Inflammatory macrophage (primary cell): ENCODE results near the gene RBM10.

ENCODE experiments used
- DNase-seq, 2 donors: peaks; one replicate each; pipeline ENCODE4 v3.0.0-alpha.2; 2020 to 2022

RBM10 gene

DNA sequence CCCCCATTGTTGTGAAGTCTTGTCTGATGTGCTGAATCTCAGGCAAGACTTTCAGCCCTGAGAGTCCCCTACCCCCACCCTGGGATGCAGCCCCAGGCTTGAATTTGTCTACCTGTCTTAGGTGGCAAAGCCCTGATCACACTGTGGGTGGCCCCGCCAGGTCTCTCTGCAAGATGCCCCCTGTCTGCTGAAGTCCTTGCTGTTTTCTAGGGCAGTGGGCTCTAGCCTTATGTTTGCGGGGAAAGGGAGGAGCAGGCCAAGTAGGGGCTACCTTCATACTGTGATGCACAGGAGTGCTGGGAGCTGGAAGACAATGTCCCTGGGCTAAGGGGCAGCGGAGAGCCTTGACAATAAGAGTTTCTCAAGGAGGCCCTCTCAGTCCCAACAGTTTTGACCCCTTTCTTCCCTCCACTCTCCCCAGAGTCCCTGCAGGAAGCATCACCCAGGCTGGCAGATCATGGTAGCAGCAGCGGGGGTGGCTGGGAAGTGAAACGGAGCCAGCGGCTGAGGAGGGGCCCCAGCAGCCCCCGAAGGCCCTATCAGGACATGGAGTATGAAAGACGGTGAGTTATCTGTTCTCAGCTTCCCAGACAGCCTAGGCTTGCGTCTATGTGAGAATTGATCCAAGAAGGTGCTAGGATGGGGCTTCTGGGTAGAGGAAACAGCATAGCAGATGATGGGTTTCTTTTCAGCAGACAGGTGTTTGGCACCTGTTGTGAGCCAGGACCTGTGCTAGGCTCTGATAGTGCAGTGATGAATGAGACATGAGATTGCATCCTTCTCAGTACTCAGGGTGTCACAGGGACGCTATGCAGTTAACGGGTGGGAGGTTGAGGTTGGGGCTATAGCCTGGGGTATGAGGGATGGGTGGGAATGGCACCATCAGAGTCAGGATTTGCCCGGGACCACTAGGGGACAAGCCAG lies 2.2 kb downstream of the RBM10 start:
- no peak for DNase-seq

DNA sequence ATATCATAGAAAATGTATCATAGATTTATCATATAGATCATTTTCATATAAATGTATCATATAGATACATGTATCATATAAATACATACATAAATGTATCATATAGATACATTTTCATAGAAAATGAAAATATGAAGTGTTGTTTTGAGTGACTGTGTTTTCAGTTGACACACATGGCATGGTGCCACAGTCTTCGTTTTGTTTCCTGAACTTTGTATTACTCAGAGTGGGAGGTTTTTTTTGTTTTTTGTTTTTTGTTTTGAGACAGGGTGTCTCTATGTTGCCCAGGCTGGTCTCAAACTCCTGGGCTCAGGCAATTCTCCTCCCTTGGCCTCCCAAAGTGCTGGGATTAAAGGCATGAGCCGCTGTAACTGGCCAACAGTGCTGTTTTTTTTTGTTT lies 3.9 kb downstream of the RBM10 start:
- DNase-seq, result no peak

DNA sequence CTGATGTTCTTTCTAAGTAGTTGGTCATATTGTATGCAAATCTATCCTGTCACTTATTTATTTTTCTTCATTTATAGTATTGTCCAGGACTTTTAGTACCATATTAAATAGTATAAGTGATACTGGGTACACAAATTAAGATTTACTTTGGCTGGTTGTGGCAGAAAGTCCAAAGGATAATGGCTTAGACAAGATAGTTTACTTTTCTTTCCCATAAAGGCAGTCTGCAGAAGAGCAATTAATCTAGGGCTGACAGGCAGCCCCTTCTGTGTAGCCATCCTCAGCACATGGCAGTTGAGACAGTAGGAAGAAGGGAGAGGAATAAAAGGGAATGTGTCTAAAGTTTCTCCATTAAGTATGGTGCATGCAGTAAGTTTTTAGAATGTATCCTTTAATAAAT lies 6.4 kb downstream of the RBM10 start:
- DNase-seq, result no peak

DNA sequence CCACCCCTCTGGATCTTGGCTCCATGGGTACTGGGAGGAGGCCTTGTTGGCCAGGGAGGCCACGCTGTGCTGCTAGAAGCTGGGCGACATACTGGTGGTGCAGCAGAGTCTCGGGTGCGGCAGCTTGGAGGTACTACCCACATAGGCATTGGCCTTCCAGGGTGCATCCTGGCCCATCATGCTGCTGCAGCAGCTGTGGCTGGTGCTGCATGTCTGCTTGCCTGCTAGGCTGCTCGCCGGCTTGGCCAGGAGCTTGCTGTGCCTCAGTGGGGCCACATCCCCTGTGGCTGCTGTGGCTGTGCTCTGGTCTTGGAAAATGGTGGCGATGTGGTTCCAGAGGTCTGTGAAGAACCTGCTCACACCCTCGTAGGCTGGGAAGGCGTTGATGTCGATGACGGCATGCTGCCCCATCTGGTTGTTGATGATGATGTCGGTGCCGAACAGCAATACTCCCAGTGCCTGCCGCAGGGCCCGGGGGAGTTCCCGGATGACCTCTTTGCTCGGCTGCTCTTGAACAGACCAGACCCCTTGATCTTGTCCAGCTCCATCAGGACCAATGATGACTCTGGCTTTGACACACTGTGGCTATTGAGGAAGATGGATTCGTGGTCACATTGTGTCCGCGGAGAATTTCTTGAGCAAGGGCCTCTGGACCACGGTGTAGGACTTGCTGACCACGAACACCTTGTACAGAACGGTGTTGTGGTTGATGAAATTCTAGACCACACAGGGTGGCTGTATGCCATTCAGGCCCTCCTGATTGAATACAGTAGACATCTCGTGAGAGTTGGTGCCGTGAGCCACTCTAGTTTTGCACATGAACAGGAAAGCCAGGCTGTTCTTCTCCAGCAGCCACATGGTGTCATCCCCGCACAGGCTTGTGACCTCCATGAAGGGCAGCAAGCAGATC lies 11.8 kb downstream of the RBM10 start:
- no peak for DNase-seq

DNA sequence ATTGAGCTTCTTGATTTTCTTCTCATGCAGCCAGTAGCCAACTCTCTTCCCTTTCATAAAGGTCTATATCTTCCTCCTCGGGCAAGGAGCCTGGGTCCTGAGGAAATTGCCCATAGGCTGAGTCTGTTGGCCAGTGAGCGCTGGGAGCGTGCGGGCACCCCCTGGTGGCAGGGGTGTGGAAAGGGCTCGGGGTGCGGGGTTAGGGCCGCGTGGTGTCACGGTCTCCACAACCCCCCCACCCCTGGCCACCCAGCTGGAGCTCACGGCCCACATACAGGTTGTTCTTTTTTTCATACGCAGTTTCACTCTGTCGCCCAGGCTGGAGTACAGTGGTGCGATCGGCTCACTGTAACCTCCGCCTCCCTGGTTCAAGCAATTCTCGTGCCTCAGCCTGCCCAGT lies 13.1 kb downstream of the RBM10 start:
- no peak for DNase-seq

DNA sequence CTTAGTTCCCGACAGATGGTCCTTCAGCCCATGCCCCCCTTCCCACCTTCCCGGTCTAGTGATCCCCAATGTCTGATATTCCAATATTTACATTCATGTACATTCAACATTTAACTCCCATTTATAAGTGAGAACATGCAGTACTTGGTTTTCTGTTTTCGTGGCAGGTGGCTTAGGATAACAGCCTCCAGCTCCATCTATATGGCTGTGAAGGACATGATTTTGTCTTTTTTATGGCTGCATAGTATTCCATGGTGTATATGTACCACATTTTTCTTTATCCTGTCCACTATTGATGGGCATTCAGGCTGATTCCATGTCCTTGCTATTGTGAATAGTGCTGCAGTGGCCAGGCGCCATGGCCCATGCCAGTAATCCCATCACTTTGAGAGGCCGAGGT lies 13.8 kb downstream of the RBM10 start:
- no peak for DNase-seq

DNA sequence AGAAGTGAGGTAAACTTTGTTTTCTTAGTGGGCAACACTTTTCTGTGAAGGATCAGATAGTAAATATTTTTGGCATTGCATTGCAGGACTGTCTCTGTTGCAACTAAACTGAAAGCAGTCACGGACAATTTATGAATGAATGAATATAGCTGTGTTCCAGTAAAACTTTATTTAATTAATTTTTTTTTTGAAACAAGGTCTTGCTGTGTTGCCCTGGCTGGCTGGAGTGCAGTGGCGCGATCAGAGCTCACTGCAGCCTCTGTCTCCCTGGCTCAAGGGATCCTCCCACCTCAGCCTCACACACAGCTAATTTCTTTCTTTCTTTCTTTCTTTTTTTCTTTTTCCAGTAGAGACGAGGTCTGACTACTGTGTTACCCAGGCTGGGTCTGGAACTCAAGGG lies 15.8 kb downstream of the RBM10 start:
- no peak for DNase-seq

DNA sequence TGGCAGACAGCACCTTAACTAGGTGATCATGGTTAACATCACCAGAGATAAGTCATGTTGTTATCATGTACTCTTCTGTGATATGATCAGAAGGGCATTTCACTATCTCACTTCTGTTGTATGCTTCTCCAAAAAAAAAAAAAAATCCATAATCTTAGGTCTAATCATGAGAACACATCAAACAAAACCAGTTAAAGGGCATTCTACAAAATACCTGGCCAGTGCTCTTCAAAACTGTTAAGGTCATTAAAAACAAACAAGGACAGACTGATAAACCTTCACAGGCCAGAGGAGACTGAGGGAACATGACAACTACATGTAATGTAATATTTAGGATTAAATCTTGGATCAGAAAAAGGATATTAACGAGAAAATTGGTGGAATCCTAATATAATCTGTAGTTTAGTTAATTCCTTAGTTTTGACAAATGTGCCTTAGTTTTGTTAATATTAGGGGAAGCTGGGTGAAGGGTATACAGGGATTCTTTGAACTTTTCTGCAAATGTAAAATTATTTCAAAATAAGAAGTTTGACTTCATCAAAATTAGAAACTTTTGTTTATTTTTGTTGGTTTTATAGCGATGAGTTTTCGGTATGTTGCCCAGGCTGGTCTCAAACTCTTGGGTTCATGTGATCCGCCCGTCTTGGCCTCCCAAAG lies 18.0 kb downstream of the RBM10 start:
- DNase-seq, result no peak

DNA sequence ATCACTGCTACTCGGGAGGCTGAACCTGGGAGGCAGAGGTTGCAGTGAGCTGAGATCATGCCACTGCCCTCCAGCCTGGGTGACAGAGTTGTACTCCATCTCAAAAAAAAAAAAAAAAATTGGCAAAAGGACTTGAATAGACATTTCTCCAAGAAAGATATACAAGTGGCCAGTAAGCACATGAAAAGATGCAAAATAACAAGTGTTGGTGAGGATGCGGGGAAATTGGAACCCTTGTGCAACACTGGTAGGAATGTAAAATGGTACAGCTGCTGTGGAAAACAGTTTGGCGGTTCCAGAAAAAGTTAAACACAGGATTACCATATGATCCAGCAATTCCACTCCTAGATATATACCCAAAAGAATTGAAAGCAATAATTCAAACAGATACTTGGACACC lies 19.4 kb downstream of the RBM10 start:
- DNase-seq, result no peak

DNA sequence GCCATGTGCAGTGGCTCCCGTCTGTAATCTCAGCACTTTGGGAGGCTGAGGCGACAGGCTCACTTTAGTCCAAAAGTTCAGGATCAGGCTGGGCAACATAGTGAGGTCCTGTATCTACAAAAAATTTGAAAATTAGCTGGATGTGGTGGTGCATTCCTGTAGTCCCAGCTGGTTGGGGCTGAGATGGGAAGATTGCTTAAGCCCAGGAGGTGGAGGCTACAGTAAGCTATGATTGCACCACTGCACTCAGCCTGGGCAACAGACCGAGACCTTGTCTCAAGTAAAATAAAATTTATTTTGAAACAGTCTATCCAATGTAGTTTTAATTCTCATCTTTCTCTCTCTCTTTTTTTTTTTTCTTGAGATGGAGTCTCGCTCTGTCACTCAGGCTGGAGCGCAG lies 21.1 kb downstream of the RBM10 start:
- no peak for DNase-seq

DNA sequence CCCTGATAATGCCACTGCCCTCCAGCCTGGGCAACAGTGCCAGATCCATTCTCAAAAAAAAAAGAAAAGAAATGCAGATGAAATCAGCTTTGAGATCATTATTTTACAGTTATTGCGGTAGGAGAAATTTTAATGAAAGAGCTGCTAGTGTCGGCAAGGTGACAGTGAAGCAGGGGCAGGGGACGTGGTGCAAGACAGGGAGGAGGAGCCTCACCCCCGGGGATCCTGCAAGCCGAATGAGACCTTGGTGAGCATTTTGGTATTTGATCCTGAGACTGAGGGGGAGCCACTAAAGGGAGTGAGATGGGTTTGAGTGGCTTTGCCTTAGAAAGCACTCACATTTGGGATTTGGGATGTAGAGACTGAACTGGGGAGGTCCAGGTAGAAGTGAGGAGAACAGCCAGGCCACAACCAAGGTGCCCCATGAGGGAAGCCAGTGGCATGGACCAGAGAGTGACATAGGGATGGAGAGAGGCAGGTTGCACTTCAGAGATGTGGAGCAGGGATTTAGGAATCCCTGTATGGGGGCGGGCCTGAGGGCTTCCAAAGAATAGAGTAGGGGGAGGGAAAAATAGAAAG lies 23.6 kb downstream of the RBM10 start:
- no peak for DNase-seq

DNA sequence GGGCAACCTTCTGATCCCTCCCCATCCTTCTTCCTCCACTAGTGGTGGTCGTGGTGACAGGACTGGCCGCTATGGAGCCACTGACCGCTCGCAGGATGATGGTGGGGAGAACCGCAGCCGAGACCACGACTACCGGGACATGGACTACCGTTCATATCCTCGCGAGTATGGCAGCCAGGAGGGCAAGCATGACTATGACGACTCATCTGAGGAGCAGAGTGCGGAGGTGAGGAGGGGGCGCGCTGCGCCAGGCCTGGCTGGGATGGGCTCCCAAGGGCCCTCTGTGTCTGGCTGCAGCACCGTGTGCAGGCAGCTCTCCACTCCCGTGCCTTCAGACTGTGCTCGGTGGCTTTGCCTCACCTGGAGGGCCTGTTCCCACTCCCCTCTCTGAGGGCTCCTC lies 24.3 kb downstream of the RBM10 start:
- no peak for DNase-seq

DNA sequence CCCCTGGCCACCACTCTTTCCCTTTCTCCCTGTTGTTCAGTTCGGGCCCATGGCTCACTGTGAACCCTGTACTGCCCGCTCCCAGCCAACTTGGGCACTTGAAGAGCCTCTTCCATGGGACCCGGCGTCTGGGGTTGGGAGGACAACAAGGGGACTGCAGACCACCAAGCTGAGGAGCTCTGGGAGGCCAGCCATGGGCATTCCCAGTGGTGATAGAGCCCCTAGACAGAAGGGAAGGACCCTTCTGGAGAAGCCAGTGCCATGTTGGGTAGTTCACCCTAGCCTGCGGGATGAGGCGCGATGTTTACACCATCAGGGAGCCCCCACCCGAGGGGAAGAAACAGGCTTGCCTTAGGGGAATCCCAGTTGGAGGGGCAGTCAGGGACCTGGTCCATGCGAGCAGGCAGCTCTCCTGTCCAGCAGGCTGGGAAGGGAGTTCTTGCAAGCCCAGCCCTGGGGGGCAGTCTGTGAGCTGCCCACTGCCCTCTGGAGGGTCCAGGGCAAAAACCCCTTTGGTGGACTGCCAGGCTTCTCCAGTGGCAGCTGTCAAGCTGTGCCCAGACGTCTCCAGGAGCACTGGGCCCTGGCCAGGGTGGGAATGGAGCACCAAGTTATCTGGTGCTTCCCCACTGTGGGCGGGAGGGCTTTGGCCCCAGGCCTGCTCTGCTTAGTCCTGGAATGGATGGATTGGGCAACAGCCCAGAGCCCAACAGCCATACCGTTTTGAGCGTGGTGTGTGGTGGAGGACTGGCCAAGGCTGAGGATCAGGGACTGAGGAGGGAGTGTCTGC lies 24.9 kb downstream of the RBM10 start:
- no peak for DNase-seq

DNA sequence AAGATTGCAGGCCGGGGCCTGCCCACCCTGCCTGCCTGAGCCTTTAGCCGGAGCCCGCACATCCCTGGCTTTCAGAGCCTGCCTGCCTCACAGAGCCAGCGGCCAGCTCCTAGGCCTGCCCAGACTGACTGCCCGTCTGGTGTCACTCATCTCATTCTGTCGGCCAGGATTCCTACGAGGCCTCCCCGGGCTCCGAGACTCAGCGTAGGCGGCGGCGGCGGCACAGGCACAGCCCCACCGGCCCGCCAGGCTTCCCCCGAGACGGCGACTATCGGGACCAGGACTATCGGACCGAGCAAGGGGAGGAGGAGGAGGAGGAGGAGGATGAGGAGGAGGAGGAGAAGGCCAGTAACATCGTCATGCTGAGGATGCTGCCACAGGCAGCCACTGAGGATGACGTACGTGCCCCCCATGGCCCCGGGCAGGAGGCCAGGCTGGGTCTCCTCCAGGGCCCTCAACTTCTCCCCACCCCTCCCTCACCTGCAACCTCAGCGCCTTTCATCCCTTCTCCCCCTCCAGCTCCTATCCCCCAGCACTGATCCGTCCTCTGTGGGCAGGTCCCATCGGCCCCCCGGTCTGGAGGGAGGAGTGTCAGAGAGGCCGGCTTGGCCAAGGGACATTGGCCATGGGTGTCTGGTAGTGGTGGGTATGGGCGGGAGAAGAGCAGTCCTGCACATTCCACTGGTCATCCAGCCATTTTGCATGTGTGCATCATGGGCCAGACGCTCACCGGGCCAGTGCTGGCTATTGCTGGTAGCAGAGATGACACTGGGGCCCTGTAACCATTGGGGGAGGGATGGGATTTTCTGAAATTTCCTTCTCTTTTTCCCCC lies 26.1 kb downstream of the RBM10 start:
- DNase-seq, result no peak

DNA sequence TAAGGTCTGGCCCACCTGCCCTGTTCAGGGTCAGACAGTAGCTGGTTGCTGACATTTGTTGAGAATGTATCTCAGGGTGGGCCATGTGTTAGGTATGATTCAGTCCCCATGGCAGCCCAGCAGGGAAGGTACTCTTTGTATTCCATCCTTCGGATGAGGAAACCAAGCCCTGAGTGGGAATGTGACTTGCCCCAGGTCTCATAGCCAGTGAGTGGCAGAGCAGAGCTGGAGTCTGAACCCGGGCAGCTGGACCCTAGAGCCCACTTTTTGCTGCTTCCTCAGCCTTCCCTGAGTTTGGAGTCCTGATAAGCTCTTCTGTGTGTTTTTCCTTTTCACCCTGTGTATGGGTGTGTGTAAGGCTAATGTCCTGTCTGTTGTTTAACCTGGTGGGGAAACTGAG lies 27.0 kb downstream of the RBM10 start:
- no peak for DNase-seq

DNA sequence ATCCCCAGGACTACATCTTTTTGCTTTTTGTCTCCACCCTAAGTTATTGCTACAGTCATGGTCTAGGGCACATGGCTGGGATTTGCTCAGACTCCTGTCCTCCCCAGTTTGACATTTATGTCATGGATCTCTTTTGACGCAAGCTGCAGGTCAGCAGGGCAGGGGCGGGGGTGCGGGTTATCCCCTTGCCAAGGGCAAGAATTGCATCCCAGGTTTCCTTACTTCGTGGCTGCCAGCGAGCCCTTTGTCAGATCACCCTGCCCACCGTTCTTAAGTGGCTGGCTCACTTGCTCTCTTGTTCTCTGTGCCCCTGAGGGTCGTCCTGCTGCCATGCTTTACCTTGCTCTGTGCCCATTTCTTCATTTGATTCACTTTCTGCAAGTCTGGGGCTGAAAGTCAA lies 27.5 kb downstream of the RBM10 start:
- no peak for DNase-seq

DNA sequence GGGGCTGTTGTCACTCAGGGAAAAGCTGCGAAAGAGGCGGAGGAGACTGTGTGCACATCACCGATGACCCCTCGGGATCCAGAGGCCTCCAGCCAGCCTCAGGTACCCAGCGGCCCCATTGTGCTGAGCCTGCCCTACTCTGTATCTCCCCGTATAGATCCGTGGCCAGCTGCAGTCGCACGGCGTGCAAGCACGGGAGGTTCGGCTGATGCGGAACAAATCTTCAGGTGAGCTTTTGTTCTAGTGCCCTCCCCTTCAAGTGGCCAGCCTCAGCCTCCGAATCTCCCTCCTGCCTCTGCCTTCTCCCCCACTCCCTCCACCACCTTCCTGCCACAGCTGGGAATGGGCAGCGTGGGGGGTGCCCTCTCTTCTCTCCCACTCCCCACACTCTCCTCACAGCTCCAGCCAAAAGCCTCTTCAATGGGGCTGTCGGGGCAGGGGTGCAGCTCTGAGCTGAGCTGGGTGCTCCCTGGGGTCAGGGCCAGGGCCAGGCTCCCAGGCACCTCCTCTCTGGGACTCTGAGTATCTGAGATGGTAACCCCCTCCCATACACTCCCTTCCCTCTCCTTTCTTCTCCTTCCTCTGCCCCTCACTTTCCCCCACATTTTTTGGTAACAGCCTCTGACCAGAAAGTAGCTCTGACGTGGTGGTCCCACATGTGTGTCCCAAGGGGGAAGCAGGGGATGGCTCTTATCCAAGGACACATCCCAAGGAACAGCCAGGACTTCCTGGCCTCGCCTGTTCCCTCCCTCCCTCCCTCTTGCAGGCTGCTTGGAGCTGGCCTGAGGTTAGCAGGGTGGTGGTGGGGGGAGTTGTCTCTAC lies 28.2 kb downstream of the RBM10 start:
- DNase-seq, result no peak

DNA sequence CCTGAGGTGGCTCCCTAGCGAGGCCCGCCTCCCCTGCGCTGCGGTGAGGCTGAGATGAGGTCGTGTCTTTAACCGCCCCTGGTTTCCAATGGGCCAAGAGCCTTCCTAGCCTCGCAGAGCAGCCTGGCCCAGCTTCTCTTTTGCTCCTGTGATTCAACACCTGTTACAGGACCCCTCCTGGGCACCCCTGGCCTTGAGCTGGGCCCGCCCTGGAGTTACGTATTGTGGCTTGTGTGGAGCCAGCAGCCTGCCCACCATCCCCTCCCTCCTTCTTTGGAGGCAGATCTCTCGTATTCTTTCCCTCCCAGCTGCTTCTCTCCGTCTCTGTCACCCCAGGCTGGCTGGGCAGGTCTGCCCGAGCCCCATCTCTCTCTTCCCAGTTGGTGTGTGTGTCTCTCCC lies 29.4 kb downstream of the RBM10 start:
- no peak for DNase-seq

DNA sequence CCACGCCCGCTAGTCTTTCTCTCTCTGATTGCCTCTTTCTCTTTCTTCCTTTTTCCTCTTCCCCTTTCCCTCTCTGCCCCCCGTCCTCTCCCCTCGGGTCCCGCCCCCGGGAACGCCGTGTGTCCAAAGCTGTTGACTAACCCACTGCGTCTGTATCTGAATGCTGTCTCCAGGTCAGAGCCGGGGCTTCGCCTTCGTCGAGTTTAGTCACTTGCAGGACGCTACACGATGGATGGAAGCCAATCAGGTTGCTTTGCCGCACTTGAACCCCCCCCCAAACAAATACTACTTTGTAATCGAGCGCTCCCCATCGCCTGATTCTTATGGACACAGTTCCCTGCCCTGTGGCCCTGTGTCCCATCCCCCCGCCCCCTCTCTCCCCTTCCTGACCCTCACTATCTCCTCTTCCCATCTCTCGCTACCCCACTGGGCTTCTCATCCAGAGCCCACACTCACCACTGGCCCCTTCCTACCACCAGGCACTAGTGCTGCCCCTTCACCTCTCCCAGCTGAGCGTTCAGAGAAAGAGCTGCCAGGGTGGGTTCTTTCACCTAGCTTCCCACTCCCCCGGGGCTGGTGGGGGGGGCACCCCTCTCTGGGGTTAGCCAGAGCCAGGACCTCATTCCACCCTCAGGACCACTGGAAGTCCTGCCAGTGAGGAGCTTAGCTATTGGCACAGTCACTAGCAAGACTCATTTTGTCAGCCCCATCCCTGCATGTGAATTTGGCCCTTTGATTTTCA lies 30.0 kb downstream of the RBM10 start:
- DNase-seq, result no peak
